ENCODE results near the gene HYKK.

The HYKK gene

DNA sequence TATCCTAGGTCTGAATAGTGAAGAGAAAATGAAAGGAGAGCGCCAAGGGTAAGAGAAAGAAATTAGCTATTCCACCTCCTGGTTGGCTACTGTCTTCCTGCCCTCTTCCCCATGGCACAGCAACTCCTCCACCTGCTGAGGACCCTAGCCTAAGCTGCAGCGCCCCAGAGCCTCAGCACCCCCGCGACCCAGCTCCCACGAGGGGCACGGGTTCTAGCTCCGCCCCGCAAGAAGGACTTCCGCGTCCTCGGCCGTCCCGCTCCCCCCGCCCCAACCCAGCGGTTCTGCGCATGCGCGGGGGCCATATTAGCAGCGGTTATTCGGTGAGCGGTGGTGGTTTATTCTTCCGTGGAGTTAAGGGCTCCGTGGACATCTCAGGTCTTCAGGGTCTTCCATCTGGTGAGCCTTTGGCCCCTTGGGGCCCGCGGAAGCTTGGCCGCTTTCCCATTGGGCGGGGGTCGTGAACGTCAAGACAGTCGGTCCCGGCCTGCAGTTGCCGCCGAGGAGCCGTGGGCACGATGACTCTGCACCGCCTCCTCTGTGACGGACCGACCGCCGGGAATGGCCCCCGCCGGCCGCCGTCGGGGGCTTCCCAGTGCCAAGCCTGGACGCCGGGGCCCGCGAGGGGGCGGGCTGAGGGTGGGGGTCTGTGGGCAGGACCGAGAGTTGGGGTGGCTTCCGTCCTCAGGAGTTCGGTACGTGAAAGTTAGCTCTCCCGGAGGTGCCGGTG, 32.9 kb downstream of the HYKK start, which contains the start of gene PSMA4:
Gene PSMA4 (plus strand): TSS at position 304 of the 730 bp plus-strand sequence. CDS start 1,484 bp downstream, outside the sequence.
- DNase-seq (ENCODE audit: low read depth): peak; percentile 76
- TF ChIP-seq, protein P1, sequence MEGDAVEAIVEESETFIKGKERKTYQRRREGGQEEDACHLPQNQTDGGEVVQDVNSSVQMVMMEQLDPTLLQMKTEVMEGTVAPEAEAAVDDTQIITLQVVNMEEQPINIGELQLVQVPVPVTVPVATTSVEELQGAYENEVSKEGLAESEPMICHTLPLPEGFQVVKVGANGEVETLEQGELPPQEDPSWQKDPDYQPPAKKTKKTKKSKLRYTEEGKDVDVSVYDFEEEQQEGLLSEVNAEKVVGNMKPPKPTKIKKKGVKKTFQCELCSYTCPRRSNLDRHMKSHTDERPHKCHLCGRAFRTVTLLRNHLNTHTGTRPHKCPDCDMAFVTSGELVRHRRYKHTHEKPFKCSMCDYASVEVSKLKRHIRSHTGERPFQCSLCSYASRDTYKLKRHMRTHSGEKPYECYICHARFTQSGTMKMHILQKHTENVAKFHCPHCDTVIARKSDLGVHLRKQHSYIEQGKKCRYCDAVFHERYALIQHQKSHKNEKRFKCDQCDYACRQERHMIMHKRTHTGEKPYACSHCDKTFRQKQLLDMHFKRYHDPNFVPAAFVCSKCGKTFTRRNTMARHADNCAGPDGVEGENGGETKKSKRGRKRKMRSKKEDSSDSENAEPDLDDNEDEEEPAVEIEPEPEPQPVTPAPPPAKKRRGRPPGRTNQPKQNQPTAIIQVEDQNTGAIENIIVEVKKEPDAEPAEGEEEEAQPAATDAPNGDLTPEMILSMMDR (conservative IDR thresholded peaks at IDR 0.05; ENCODE audit: control insufficient read depth, insufficient read depth, low read depth, low read length): no peak

DNA sequence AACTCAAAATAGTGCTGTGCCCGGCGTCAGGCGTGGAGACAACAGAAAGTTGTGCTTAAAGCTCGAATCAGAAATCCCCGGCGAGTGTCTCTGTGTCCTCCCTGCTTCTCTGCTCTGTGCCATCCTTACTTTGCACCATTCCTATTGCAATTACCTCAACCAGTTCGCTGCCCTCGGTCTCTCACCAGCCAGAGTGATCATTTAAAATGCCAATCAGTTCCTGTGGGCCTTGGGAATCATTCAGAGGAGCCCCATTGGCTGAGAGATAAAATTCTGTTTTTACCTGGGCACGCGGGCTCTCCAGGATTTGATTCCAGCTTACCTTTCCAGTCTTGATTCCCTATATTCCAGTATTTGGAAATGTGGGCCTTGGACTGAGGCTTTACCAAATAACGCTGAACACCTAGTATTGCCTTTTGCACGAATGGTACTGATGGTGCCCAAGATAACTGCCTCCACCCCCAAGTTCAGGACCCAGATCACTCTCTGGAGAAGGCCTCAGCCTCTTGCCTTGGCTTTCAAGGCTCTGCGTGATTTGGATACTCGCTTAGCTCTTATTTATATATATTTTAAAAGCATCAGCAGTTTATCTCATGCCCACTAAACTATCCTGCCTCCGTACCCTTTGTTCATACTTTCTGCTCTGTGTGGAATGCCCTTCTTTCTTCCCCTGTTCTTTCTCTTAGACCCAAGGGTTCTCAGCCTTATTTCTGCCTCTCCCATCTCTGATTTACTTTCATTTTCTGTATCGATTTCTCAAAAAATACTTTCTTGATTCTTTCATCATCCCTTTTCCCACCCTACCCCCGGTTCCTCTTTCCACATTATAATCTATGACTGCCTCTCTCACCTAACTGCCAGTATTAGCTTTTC, 33.7 kb downstream of the HYKK start:
- TF ChIP-seq, protein P1 (conservative IDR thresholded peaks at IDR 0.05; ENCODE audit: control insufficient read depth, insufficient read depth, low read depth, low read length): no peak
- DNase-seq (ENCODE audit: low read depth): no peak
- H3K4me3 ChIP-seq (ENCODE audit: control insufficient read depth, low read depth, low read length): peak overlapping the region; percentile 93

More for the DNA sequence above, 32.9 kb downstream of the HYKK start, which contains the start of gene PSMA4:
- H3K4me3 ChIP-seq (ENCODE audit: control insufficient read depth, low read depth, low read length): peak within 1 kb of the TSS; percentile 93

DNA sequence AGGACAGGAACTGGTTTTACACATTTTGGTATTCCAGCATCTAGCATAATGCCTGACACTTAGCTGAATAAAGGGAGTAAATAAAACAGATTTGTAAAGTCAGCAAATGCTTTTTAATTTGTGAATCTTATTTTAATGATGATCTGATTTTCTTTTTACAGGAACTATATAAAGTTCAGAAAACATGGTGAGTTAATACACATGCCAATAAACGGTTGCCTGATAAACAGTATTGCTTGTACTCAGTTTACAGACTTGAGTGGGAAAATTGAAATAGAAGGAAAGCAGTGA, 34.3 kb downstream of the HYKK start:
- peak overlapping the region; percentile 93 for H3K4me3 ChIP-seq (ENCODE audit: control insufficient read depth, low read depth, low read length)
- TF ChIP-seq, protein P1 (conservative IDR thresholded peaks at IDR 0.05; ENCODE audit: control insufficient read depth, insufficient read depth, low read depth, low read length): no peak
- DNase-seq (ENCODE audit: low read depth): no peak

DNA sequence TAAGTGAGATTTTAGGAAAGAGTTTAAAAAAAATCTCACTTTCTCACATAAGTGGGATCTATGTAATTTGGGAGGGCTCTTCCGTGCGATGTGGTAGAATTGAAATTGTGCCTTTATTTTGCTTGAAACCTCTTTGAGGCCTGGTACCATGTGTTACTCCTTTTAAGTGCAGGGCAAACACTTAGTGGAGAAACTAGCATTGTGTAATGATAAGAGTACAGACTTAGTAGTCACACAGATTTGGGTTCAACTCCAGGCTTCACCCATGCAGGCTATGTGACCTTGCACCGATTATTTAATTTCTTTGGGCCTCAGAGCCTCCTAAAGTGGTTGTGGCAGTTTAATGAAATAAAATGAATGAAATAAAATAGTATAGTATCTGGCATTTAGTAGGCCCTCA, 35.3 kb downstream of the HYKK start:
- TF ChIP-seq, protein P1 (conservative IDR thresholded peaks at IDR 0.05; ENCODE audit: control insufficient read depth, insufficient read depth, low read depth, low read length): no peak
- no peak overlapping the region for H3K4me3 ChIP-seq (ENCODE audit: control insufficient read depth, low read depth, low read length)
- no peak for DNase-seq (ENCODE audit: low read depth)

DNA sequence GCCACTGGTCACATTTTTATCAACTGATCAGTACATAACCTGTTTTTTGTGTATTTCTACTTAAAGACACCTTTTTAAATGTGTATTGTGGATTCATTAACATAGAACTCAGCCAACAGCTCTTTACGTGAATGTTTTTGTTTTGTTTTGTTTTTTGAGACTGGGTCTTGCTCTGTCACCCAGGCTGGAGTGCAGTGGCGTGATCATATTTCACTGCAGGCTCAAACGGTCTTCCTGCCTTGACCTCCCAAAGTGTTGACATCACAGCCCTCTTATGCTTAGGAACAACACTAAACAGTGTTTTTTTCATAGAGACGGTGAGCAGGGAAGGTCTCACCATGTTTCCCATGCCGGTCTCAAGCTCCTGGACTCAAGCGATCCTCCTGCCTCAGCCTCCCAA, 42.8 kb downstream of the HYKK start:
- no peak for DNase-seq (ENCODE audit: low read depth)
- no peak overlapping the region for H3K4me3 ChIP-seq (ENCODE audit: control insufficient read depth, low read depth, low read length)
- TF ChIP-seq, protein P1 (conservative IDR thresholded peaks at IDR 0.05; ENCODE audit: control insufficient read depth, insufficient read depth, low read depth, low read length): no peak

DNA sequence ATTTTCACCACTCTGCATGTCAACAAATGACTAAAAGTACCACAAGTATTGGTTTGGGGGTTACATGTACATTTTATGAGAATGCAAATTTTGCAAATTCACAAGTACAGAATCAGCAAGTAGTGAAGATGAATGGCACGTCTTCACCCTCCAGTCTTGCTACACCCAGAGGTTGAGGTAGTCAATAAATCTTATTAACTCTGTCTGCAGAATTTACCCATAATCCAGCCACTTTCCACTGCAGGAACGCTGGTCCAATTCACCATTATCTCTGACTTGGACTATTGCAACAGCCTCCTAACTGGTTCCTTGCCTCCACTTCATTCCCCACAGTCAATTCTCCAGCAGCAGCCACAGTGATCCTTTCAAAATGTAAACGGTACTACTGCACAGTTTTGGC, 43.4 kb downstream of the HYKK start:
- TF ChIP-seq, protein P1 (conservative IDR thresholded peaks at IDR 0.05; ENCODE audit: control insufficient read depth, insufficient read depth, low read depth, low read length): no peak
- H3K4me3 ChIP-seq (ENCODE audit: control insufficient read depth, low read depth, low read length): no peak overlapping the region
- DNase-seq (ENCODE audit: low read depth): no peak
